Muscle of back (tissue), 11 donors: ENCODE measurements around the gene MAP4K5. TPM values are rescaled to one million over a fixed set of nuclear protein-coding genes. Genes with fewer than 3 reads are reported as not detected.

Experiments
- DNase-seq, 3 donors: peaks; one replicate each; pipeline versions ENCODE4 v3.0.0 to v3.0.0-alpha.2; 2013
- polyA plus RNA-seq, 10 donors: library from polyadenylated mRNA; unstranded; fragments of 120-200 nt; gene quantifications; one replicate each; pipeline ENCODE4 v1.2.1, GENCODE V29; 2013; ENCODE audit not compliant: insufficient read length in 10 of 10

Gene MAP4K5
- polyA plus RNA-seq, 10 donors = 28.8 to 47.0 (median 33.9) TPM

GRCh38 chr14:50402965-50403364, 129.4 kb downstream of the MAP4K5 start:
- DNase-seq = no peak

- no peak for DNase-seq
These were observed 131.9 kb downstream of the MAP4K5 start for GRCh38 chr14:50400461-50400860.

GRCh38 chr14:50399251-50400032, 132.9 kb downstream of the MAP4K5 start:
- DNase-seq = no peak

GRCh38 chr14:50398189-50398580, 134.2 kb downstream of the MAP4K5 start:
- no peak for DNase-seq

GRCh38 chr14:50397390-50398188, 134.8 kb downstream of the MAP4K5 start:
- no peak for DNase-seq

GRCh38 chr14:50396631-50397389, 135.6 kb downstream of the MAP4K5 start, which contains the start of gene CDKL1:
TSS of gene CDKL1 (minus strand) at chr14:50396881. CDS start at chr14:50395868, 1,013 bp downstream.
- DNase-seq = peak; percentile 55 to 89 (median 63)

- DNase-seq = peak in 1 of 3 donors; percentile 39
These were observed 136.9 kb downstream of the MAP4K5 start for GRCh38 chr14:50395448-50395847.

- no peak for DNase-seq
These were observed 137.7 kb downstream of the MAP4K5 start for GRCh38 chr14:50394713-50395112.

- no peak for DNase-seq
These were observed 142.5 kb downstream of the MAP4K5 start for GRCh38 chr14:50389668-50390441.

GRCh38 chr14:50388256-50388931, 144.0 kb downstream of the MAP4K5 start:
- DNase-seq = no peak

GRCh38 chr14:50387548-50387947, 144.8 kb downstream of the MAP4K5 start:
- no peak for DNase-seq

- DNase-seq = no peak
These were observed 148.6 kb downstream of the MAP4K5 start for GRCh38 chr14:50383618-50384225.

- DNase-seq = no peak
These were observed 150.5 kb downstream of the MAP4K5 start for GRCh38 chr14:50381823-50382287.

GRCh38 chr14:50381008-50381407, 151.4 kb downstream of the MAP4K5 start:
- no peak for DNase-seq

- no peak for DNase-seq
These were observed 151.9 kb downstream of the MAP4K5 start for GRCh38 chr14:50380455-50380854.

- no peak for DNase-seq
These were observed 152.8 kb downstream of the MAP4K5 start for GRCh38 chr14:50379563-50379962.

GRCh38 chr14:50377550-50378085, 154.8 kb downstream of the MAP4K5 start:
- no peak for DNase-seq

GRCh38 chr14:50375760-50376159, 156.6 kb downstream of the MAP4K5 start:
- DNase-seq = no peak

- DNase-seq = no peak
These were observed 158.4 kb downstream of the MAP4K5 start for GRCh38 chr14:50373959-50374358.

- DNase-seq = no peak
These were observed 160.8 kb downstream of the MAP4K5 start for GRCh38 chr14:50371546-50371945.
